HUES6 (cell line): ENCODE measurements around the gene MDN1.
"Not testable (repeated sequence)": the region's sequence is repeated elsewhere in the genome, so short reads cannot be mapped to it uniquely, and the experiment has no call there.

Experiments
- H3K27ac ChIP-seq: 2 replicates; pipeline ENCODE4 v1.7.0; 2013; ENCODE audit warnings: low read depth, mild to moderate bottlenecking, low read length, inconsistent platforms
- H3K27me3 ChIP-seq: 2 replicates; pipeline ENCODE4 v1.6.1; 2013; ENCODE audit warnings: low read length; ENCODE audit not compliant: control insufficient read depth, insufficient read depth
- H3K36me3 ChIP-seq: 2 replicates; pipeline ENCODE4 v1.6.1; 2013; ENCODE audit warnings: low read length; ENCODE audit not compliant: control insufficient read depth, insufficient read depth
- H3K4me1 ChIP-seq: 2 replicates; pipeline ENCODE4 v1.6.1; 2013; ENCODE audit warnings: low read length; ENCODE audit not compliant: control insufficient read depth, insufficient read depth
- H3K4me3 ChIP-seq: 2 replicates; pipeline ENCODE4 v1.5.1; 2013; ENCODE audit warnings: low read depth, low read length
- H3K9ac ChIP-seq: one replicate; pipeline ENCODE4 v1.6.1; 2013; ENCODE audit warnings: mild to moderate bottlenecking, low read length
- H3K9me3 ChIP-seq: 2 replicates; pipeline ENCODE4 v1.6.1; 2013; ENCODE audit warnings: low read depth, low read length; ENCODE audit not compliant: control insufficient read depth, insufficient read depth

The MDN1 gene

DNA sequence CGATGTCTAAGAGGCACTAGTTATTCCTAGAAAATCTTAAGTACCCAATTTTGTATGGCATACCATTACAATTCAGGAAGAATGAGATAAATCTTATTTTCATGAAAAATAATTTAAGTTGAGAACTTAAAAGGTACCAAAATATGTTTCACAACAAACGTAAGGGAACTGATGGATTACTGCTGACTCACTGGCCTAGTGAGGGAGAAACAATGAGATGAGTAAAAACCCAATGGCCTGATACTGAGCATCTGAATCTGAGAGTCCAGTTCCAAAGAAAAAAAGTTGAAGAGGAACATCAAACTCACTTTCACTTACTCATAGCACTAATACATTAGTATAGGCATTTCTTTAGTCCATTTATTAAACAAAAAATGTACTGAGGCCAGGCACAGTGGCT, 56.0 kb downstream of the MDN1 start:
- H3K27me3 ChIP-seq = no peaks in the 10 kb centered on the region
- peaks cover 91% of the 10 kb centered on the region for H3K36me3 ChIP-seq

DNA sequence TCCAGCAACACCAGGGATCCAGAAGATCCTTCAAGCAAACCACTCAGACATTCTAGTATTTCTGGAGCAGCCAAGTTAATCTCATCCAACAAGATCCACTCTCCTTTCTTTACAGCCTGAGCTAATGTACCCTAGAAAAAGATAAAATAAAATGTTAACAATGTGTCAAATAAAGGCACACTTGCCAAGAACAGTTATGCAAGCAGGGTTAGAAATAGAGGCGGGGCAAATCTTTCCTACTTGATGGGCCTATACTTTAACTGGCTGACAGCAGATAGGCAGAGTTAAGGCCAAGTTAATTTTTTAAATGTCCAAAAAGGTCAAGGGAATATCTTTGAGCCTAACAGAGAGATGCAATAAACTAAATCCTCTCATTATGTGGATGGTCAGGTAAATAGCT, 60.8 kb downstream of the MDN1 start:
- H3K9me3 ChIP-seq = no peaks in the 10 kb centered on the region
- H3K4me3 ChIP-seq = no peak overlapping the region
- no peaks in the 10 kb centered on the region for H3K27me3 ChIP-seq
- no peak overlapping the region for H3K9ac ChIP-seq
- H3K27ac ChIP-seq = no peak overlapping the region
- H3K36me3 ChIP-seq = peaks cover 92% of the 10 kb centered on the region
- no peaks in the 10 kb centered on the region for H3K4me1 ChIP-seq

More for the DNA sequence above, 56.0 kb downstream of the MDN1 start:
- Histone ChIP-seq H3K27ac (no peak overlapping the region), H3K4me3 (no peak overlapping the region), H3K4me1 (no peaks in the 10 kb centered on the region), H3K9me3 (no peaks in the 10 kb centered on the region), H3K9ac (no peak overlapping the region)

DNA sequence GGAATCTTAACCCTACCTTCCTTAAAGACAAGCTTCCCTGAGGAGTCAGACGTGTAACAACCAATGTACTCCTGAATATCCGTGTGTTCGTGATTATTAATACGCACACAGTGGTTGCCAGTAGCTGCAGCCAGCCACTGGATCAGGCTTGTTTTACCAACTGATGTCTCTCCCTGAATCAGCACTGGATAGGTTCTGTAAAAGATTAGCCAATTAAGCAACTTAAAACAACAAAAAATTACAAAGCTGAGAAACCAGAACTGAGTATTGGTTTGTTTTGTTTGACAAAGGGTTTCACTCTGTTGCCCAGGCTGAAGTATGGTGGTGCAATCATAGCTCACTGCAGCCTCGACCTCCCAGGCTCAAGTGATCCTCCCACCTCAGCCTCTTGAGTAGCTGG, 69.3 kb downstream of the MDN1 start:
- Histone ChIP-seq H3K4me3 (no peak overlapping the region), H3K9me3 (no peaks in the 10 kb centered on the region), H3K27me3 (no peaks in the 10 kb centered on the region), H3K36me3 (peaks cover 96% of the 10 kb centered on the region), H3K9ac (no peak overlapping the region), H3K4me1 (peaks cover 4% of the 10 kb centered on the region; the same call in 1 of the 2 replicates), H3K27ac (no peak overlapping the region)

DNA sequence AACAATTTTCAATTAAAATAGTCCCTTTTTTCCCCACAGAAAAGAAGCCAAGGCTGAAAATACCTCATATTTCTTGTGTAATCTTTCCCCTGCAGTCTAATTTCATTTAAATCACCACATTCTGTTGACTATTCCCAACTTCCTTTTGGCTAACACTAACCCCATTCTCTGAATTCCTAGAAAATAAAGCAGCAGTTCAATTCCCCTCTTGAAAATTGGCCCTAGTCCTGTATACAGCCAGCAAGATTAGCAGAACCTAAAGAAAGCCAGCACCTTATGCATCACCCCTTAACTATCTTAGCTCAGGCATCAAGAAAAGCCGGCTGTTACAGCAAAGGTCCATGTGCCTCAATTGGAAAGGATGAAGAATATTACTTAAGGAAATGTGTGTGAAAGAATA, 69.7 kb downstream of the MDN1 start:
- Histone ChIP-seq H3K9me3 (no peaks in the 10 kb centered on the region), H3K4me1 (peaks cover 4% of the 10 kb centered on the region; the same call in 1 of the 2 replicates), H3K4me3 (no peak overlapping the region), H3K9ac (no peak overlapping the region), H3K27ac (no peak overlapping the region), H3K27me3 (no peaks in the 10 kb centered on the region), H3K36me3 (peaks cover 96% of the 10 kb centered on the region)

DNA sequence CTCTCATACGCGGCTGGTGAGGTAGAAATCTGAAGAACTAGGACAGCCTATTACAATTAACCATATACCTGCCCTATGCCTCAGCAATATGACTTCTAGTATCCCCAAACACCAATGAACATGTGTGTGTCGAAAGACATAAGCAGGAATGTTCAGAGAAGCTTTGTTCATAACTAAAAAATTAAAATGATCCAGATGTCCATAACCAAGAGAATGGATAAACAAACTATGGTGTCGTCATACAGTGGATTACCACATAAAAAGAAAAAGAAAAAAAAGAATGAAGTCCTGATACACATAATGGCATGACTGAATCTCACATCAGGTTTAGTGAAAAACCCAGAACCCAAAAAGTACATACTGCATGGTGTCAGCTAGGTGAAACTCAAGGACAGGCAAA, 73.9 kb downstream of the MDN1 start:
- peaks cover 96% of the 10 kb centered on the region for H3K36me3 ChIP-seq
- H3K9ac ChIP-seq = no peak overlapping the region
- H3K4me1 ChIP-seq = no peaks in the 10 kb centered on the region
- no peak overlapping the region for H3K27ac ChIP-seq
- H3K9me3 ChIP-seq = no peaks in the 10 kb centered on the region
- no peak overlapping the region for H3K4me3 ChIP-seq
- H3K27me3 ChIP-seq = no peaks in the 10 kb centered on the region

DNA sequence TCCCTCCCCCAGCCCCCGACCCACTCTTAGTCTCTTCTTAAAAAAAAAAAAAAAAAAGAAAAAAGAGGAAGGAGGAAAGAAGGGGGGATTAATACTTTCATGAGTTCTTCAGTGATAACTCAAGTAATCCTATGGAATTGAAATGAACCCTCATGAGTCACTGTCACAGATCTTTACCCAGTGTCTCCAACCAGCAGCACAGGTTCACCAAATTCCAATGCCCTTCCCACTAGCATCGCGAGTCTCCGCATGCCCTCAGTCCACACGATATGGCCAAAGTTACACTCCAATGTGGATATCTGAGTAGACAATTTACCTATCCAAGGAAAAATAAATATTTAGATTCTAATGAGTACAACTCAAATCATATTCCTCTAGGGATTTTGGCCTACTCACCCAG, 74.5 kb downstream of the MDN1 start:
- Histone ChIP-seq H3K27me3 (no peaks in the 10 kb centered on the region), H3K4me1 (no peaks in the 10 kb centered on the region), H3K9me3 (no peaks in the 10 kb centered on the region), H3K9ac (no peak overlapping the region), H3K27ac (no peak overlapping the region), H3K36me3 (peaks cover 96% of the 10 kb centered on the region), H3K4me3 (no peak overlapping the region)

- Histone ChIP-seq H3K27me3 (no peaks in the 10 kb centered on the region), H3K27ac (no peak overlapping the region), H3K9ac (no peak overlapping the region), H3K4me3 (no peak overlapping the region), H3K36me3 (peaks cover 99% of the 10 kb centered on the region), H3K9me3 (no peaks in the 10 kb centered on the region), H3K4me1 (no peaks in the 10 kb centered on the region)
These were observed 82.7 kb downstream of the MDN1 start for GRCh38 chr6:89736893-89737292.

- Histone ChIP-seq H3K4me1 (no peaks in the 10 kb centered on the region), H3K9ac (no peak overlapping the region), H3K36me3 (peaks cover 99% of the 10 kb centered on the region), H3K9me3 (no peaks in the 10 kb centered on the region), H3K27ac (no peak overlapping the region), H3K4me3 (no peak overlapping the region), H3K27me3 (no peaks in the 10 kb centered on the region)
These were observed 85.1 kb downstream of the MDN1 start for GRCh38 chr6:89734526-89734925.

DNA sequence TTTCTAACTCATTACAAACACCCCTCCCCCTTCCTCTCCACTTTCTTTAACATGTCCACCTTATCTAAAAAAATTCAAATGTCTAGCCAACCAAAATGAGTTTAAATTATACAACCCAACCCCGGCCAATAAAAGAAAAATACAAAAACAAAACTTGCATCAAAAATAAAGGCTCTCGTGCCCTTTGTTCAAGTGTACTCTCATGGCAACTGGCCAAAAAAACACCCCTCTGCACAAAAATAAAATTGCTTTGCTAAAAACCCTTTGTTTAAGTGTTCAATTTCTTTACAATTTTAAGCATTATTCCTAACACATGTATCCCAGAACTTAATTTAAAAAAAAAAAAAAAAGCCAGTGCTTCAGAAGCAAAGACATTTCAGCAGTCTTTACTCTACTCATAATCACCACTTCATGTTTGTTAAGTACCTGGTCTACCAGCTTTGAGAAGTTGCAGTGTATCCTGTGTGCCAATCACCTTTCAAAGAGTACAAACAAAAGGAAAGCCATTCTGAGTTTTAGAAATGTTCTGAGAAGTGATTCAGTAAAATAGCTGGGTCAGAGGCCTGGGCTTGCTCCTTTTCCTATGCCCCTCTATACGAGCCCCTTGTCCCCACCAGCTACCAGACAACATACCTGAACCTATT, 87.5 kb downstream of the MDN1 start:
- no peaks in the 10 kb centered on the region for H3K27me3 ChIP-seq
- no peak overlapping the region for H3K27ac ChIP-seq
- H3K4me3 ChIP-seq = no peak overlapping the region
- H3K9me3 ChIP-seq = no peaks in the 10 kb centered on the region
- peaks cover 99% of the 10 kb centered on the region for H3K36me3 ChIP-seq
- H3K4me1 ChIP-seq = no peaks in the 10 kb centered on the region
- H3K9ac ChIP-seq = no peak overlapping the region

DNA sequence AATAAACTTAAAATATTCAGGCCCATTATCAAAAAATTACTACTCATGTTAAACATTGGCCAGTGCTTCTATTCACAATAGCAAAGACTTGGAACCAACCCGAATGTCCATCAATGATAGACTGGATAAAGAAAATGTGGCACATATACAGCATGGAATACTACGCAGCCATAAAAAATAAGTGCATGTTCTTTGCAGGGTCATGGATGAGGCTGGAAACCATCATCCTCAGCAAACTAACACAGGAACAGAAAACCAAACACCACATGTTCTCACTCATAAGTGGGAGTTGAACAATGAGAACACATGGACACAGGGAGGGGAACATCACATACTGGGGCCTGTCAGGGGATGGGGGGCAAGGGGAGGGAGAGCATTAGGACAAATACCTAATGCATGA, 88.3 kb downstream of the MDN1 start:
- H3K9ac ChIP-seq, H3K27me3 ChIP-seq, H3K4me1 ChIP-seq, H3K27ac ChIP-seq, H3K9me3 ChIP-seq, H3K4me3 ChIP-seq: not testable (repeated sequence)
- peaks cover 99% of the 10 kb centered on the region for H3K36me3 ChIP-seq

- Histone ChIP-seq H3K27ac (no peak overlapping the region), H3K36me3 (peaks cover 99% of the 10 kb centered on the region), H3K9me3 (no peaks in the 10 kb centered on the region), H3K4me3 (no peak overlapping the region), H3K4me1 (no peaks in the 10 kb centered on the region), H3K27me3 (no peaks in the 10 kb centered on the region), H3K9ac (no peak overlapping the region)
These were observed 89.8 kb downstream of the MDN1 start for GRCh38 chr6:89729818-89730217.

GRCh38 chr6:89727501-89727900, 92.1 kb downstream of the MDN1 start:
- no peak overlapping the region for H3K27ac ChIP-seq
- H3K9me3 ChIP-seq = no peaks in the 10 kb centered on the region
- H3K4me1 ChIP-seq = no peaks in the 10 kb centered on the region
- no peak overlapping the region for H3K9ac ChIP-seq
- H3K27me3 ChIP-seq = no peaks in the 10 kb centered on the region
- H3K4me3 ChIP-seq = no peak overlapping the region
- peaks cover 100% of the 10 kb centered on the region for H3K36me3 ChIP-seq
